ENCODE data around the gene NAGLU. TPM values are rescaled to one million over a fixed set of nuclear protein-coding genes. Genes with fewer than 3 reads are reported as not detected.
"Not testable (repeated sequence)": the region's sequence is repeated elsewhere in the genome, so short reads cannot be mapped to it uniquely, and the experiment has no call there.

The NAGLU gene
- total RNA-seq, 1 donor from 2014 or later = 58.7 TPM

GRCh38 chr17:42544874-42545283 is 8.8 kb downstream of the NAGLU start:
- DNase-seq (ENCODE audit: low spot score) = no peak

DNA sequence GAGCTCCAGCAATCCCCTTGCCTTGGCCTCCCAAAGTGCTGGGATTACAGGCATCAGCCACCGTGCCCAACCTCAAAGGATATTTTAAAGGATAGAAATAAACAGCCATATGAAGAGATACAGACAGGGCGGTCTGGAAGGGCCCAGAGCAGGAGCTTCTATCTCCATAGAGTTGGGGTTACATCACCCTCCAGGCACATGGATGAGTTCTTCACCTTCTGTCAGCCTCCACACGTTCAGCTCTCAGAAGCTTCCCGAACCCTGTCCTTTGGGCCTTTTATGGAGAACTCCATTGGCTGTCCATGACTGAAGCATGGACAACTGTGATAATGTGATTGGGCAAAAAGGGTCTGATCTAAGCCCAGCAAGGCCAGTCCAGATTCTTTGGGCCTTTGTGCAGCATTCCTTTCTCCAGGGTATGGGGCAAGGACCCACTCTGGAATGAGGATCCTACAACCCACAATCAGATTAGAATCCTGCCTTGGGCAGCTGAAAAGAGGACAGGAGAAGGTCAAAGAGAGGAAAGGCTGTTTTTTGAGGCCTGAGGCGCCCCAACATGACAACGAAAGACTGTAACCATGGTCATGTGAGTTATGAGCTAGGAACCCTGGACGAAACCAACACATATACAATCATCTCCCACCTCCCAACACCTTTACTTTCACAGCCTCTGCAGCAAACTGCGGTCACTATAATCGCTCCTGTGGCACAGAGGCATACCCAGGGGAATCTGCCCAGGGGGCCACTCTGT is 9.9 kb downstream of the NAGLU start:
- DNase-seq (ENCODE audit: low spot score) = not testable (repeated sequence)

DNA sequence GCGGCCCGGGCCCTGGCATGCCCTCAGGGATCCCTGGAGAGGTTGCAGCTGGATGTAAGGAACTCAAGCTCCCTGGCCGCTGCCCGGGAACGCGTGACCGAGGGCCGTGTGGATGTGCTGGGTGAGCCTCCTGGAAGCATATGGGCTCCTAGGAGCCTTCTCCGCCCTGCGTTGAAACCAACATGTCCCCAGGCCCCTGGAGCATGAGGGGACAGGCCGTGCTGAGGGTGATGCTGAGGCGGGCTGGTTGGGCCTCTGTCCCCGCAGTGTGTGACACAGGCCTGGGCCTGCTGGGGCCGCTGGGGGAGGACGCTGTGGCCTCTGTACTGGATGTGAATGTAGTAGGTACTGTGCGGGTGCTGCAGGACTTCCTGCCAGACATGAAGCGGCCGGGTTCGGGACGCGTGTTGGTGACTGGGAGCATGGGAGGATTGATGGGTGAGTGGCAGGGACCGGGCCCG is 11.0 kb downstream of the NAGLU start:
- no peak for DNase-seq (ENCODE audit: low spot score)

DNA sequence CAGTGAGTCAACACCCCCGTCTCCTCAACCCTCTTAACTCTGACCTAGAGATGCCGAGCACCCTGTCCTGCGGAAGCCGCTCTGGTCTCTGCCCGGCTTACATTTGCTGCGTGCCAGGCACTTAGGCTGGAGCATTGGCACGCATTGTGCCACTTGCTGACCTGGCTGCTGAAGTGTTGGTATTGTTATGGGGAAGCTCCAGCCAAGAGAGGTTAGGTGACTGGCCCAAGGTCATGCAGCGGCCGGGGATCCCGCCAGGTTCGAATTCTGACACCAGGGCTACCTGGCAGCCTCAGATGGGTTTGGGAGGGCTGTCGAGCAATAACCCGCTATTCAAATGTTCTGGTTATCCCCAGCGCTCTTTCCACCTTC is 11.6 kb downstream of the NAGLU start:
- DNase-seq (ENCODE audit: low spot score) = no peak

GRCh38 chr17:42548070-42548837 is 12.2 kb downstream of the NAGLU start:
- DNase-seq (ENCODE audit: low spot score) = no peak

- no peak for DNase-seq (ENCODE audit: low spot score)
These were observed 13.1 kb downstream of the NAGLU start for GRCh38 chr17:42548993-42549755.

DNA sequence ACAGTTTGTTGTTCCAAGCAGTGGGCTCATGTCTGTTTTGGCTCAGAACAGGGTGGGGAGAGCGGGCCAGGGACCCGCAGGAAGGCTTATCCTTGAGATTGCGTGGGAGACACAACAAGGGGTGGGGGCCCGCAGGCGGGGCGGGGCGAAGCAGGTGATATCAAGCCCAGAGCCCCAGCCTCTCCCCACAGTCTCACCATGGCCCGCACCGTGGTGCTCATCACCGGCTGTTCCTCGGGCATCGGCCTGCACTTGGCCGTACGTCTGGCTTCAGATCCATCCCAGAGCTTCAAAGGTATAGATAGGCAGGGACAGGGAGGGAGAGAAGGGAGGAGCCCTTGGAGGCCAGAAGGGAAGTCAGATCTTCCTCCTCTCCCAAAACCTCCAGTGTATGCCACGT is 16.7 kb downstream of the NAGLU start, which contains the start of gene HSD17B1:
Gene HSD17B1, plus strand, starts transcription at position 188 of the 400 bp plus-strand sequence. Its CDS starts 11 bp downstream, at position 199.
- not testable (repeated sequence) for DNase-seq (ENCODE audit: low spot score)

- DNase-seq (ENCODE audit: low spot score) = no peak
These were observed 17.2 kb downstream of the NAGLU start for GRCh38 chr17:42553161-42553818.

DNA sequence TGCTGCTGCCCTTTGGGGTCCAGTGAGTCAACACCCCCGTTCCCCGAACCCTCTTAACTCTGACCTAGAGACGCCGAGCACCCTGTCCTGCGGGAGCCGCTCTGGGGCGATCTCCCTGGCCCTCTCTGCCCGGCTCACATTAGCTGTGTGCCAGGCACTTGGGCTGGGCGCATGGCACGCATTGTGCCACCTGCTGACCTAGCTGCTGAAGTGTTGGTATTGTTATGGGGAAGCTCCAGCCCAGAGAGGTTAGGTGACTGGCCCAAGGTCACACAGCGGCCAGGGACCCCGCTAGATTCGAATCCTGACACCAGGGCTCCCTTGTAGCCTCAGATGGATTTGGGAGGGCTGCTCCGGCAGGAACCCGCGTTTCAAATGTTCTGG is 17.8 kb downstream of the NAGLU start:
- DNase-seq (ENCODE audit: low spot score) = no peak

GRCh38 chr17:42554250-42555121 is 18.4 kb downstream of the NAGLU start:
- DNase-seq (ENCODE audit: low spot score) = peak; percentile 97

GRCh38 chr17:42555122-42555622 is 19.1 kb downstream of the NAGLU start:
- DNase-seq (ENCODE audit: low spot score) = no peak

- not testable (repeated sequence) for DNase-seq (ENCODE audit: low spot score)
These were observed 20.0 kb downstream of the NAGLU start for GRCh38 chr17:42555961-42556617.

GRCh38 chr17:42559075-42559474 is 23.0 kb downstream of the NAGLU start:
- DNase-seq (ENCODE audit: low spot score) = no peak

GRCh38 chr17:42560246-42560645 is 24.2 kb downstream of the NAGLU start:
- DNase-seq (ENCODE audit: low spot score) = no peak

DNA sequence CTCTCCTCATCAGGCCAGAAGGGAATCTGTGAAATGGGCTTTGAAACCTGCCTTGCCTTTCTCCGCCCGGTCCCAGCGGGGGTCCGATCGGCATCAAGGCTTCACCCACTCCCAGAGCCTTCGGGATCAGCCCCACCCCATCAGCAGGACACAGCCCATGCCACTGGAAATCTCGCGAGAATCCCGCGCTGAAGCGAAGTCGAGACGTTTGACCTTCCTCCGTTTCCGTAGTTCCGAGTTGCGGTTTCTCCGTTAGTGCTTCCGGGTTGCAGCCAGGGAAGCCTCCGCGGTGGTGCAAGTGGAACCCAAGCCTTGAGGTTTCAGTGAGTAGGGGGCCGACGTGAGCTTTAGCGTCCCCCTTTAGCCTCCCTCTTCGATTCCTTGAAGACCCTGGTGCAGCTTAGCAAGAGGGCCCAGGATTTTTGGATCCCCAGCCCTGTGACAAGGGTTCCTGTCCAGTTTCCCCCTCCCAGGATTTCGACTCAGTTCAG is 25.9 kb downstream of the NAGLU start, which contains the start of gene COASY:
Gene COASY, plus strand, starts transcription at position 252 of the 491 bp plus-strand sequence. CDS start 475 bp downstream, outside the sequence.
- DNase-seq (ENCODE audit: low spot score) = peak; percentile 97

- no peak for DNase-seq (ENCODE audit: low spot score)
These were observed 26.5 kb downstream of the NAGLU start for GRCh38 chr17:42562388-42563142.

DNA sequence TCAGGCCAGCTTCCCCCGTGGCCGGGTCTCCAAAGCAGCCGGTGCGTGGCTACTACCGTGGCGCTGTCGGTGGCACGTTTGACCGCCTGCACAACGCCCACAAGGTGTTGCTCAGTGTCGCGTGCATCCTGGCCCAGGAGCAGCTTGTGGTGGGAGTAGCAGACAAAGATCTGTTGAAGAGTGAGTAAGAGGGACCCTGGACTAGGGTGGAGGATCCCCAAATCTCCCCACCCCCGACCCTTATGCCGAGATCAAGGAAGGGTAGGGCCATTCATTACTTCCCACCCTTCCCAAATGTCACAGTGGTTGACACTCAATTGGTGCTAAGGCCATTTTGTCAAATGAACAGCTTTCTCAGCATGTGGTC is 27.1 kb downstream of the NAGLU start:
- DNase-seq (ENCODE audit: low spot score) = no peak

- no peak for DNase-seq (ENCODE audit: low spot score)
These were observed 27.5 kb downstream of the NAGLU start for GRCh38 chr17:42563543-42563942.
